PC-9 (cell line): ENCODE measurements around the gene TMEM163. TPM values are rescaled to one million over a fixed set of nuclear protein-coding genes. Genes with fewer than 3 reads are reported as not detected.

ENCODE experiments used
- BruUV-seq: library from RNA; stranded (reverse); fragments of 400-500 nt; replicated peaks from 2 replicates; lab custom pipeline; 2021; lab: Mats Ljungman, UMichigan
- CTCF ChIA-PET: fragments of 300-600 bp; sonication (Branson Sonifier 250); formaldehyde crosslinking; loops from one replicate; lab custom pipeline; 2022; ENCODE audit warnings: antibody characterized with exemption; lab: Charles Lee
- POLR2A ChIA-PET: fragments of 300-600 bp; sonication (Branson Sonifier 250); formaldehyde crosslinking; loops from one replicate; lab custom pipeline; 2022; ENCODE audit warnings: antibody characterized with exemption; ENCODE audit not compliant: unreplicated experiment; lab: Charles Lee
- DNase-seq, 2 experiments: peaks; one replicate each; pipeline versions ENCODE4 v3.0.0 to v3.0.0-alpha.2; 2015 to 2022; ENCODE audit warnings: mixed read lengths in 1 of 2
- H2AFZ ChIP-seq: fragments of 200-600 bp; sonication (generic); 2 replicates; pipeline ENCODE4 v1.8.1; 2017; ENCODE audit warnings: antibody characterized with exemption
- H3F3A ChIP-seq: fragments of 200-600 bp; sonication (generic); 2 replicates; pipeline ENCODE4 v1.8.1; 2017; ENCODE audit warnings: antibody characterized with exemption, mild to moderate bottlenecking, low read depth; ENCODE audit not compliant: insufficient read depth
- H3K27ac ChIP-seq: fragments of 200-600 bp; sonication (generic); 2 replicates; pipeline ENCODE4 v1.6.1; 2016; ENCODE audit warnings: mixed run types
- H3K27me3 ChIP-seq: fragments of 200-600 bp; sonication (generic); 2 replicates; pipeline ENCODE4 v1.6.1; 2016; ENCODE audit warnings: low read depth, mixed run types; ENCODE audit not compliant: insufficient read depth
- H3K36me3 ChIP-seq: fragments of 200-600 bp; sonication (generic); 2 replicates; pipeline ENCODE4 v1.6.1; 2016; ENCODE audit warnings: low read depth, mixed run types
- H3K4me1 ChIP-seq: fragments of 200-600 bp; sonication (generic); replicated peaks from 2 replicates; pipeline ENCODE4 v1.6.1; 2016; ENCODE audit warnings: mixed run types; ENCODE audit not compliant: insufficient read depth
- H3K4me2 ChIP-seq: fragments of 200-600 bp; sonication (generic); 2 replicates; pipeline ENCODE4 v1.6.1; 2017; ENCODE audit warnings: mixed run types
- H3K4me3 ChIP-seq: fragments of 200-600 bp; sonication (generic); 2 replicates; pipeline ENCODE4 v1.6.1; 2016; ENCODE audit warnings: mixed run types
- H3K79me2 ChIP-seq: fragments of 200-600 bp; sonication (generic); 2 replicates; pipeline ENCODE4 v1.6.1; 2017; ENCODE audit warnings: low read depth, mixed run types
- H3K9me2 ChIP-seq: fragments of 200-600 bp; sonication (generic); 2 replicates; pipeline ENCODE4 v1.8.1; 2017; ENCODE audit warnings: mild to moderate bottlenecking; ENCODE audit not compliant: insufficient read depth
- H3K9me3 ChIP-seq: fragments of 200-600 bp; sonication (generic); 2 replicates; pipeline ENCODE4 v1.8.1; 2016; ENCODE audit warnings: low read depth; ENCODE audit not compliant: insufficient read depth
- H4K20me1 ChIP-seq: fragments of 200-600 bp; sonication (generic); 2 replicates; pipeline ENCODE4 v1.8.1; 2017; ENCODE audit not compliant: insufficient read depth
- EZH2 ChIP-seq: fragments of 200-600 bp; sonication (generic); IDR thresholded peaks from 2 replicates; pipeline ENCODE4 v1.8.0; 2017; ENCODE audit warnings: antibody characterized with exemption, low read depth
- intact Hi-C: fragments of 100-400 bp; cut with micrococcal nuclease; formaldehyde crosslinking; loops from one replicate; pipeline ENCODE4 v1.10.0; 2022; ENCODE audit not compliant: unreplicated experiment
- total RNA-seq: library from RNA; stranded (reverse); gene quantifications from 2 replicates; pipeline ENCODE4 v1.2.3, GENCODE V29; 2021
- TF ChIP-seq, protein P1 (sequence below): fragments of 200-600 bp; sonication (generic); conservative IDR thresholded peaks from 2 replicates; pipeline ENCODE4 v1.6.1; 2017; ENCODE audit warnings: mixed run types, antibody characterized with exemption, mild to moderate bottlenecking, moderate library complexity

The TMEM163 gene
- total RNA-seq, 1 experiment from 2014 or later, result 1.4 TPM

DNA sequence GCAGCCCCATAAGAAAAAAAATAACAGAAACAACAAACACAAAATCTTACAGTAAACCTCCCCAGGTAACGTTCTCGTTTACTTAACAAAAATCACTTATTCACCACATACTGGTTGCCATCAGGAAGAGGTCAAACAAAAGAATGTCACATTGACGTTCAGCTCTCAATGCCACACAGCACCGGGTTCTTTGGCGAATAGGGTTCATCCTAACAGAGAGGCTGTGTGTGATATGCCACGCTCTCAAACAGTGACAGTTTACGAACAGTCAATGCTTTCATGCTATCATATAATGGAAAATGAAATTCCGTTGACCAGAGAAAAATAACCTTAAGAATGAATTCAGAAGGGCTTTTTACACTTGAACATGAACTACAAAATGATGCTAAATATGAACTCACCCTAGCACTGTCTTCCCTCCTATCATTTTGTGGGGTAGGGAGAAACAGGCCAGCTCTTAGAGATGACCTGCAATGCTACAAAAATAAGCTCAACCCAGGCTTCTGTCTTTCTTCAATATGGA lies 2.0 kb downstream of the TMEM163 start:
- DNase-seq, result no peak
- H3K4me1 ChIP-seq, result peaks cover 4% of the 10 kb centered on the region; the same call in 1 of the 2 replicates
- H4K20me1 ChIP-seq, result no peaks in the 10 kb centered on the region
- H3K27ac ChIP-seq, result no peak overlapping the region
- ChIA-PET POLR2A (interaction anchor here (0.6 kb wide), 1 partner anchor 36 kb away, joined by 5 read pairs; no protein-coding TSS in a partner anchor), CTCF (no interaction called here)
- H2AFZ ChIP-seq, result no peak overlapping the region
- H3K27me3 ChIP-seq, result peaks cover 9% of the 10 kb centered on the region
- H3K36me3 ChIP-seq, result no peaks in the 10 kb centered on the region
- no peaks in the 10 kb centered on the region for H3K9me3 ChIP-seq
- TF ChIP-seq, protein P1, sequence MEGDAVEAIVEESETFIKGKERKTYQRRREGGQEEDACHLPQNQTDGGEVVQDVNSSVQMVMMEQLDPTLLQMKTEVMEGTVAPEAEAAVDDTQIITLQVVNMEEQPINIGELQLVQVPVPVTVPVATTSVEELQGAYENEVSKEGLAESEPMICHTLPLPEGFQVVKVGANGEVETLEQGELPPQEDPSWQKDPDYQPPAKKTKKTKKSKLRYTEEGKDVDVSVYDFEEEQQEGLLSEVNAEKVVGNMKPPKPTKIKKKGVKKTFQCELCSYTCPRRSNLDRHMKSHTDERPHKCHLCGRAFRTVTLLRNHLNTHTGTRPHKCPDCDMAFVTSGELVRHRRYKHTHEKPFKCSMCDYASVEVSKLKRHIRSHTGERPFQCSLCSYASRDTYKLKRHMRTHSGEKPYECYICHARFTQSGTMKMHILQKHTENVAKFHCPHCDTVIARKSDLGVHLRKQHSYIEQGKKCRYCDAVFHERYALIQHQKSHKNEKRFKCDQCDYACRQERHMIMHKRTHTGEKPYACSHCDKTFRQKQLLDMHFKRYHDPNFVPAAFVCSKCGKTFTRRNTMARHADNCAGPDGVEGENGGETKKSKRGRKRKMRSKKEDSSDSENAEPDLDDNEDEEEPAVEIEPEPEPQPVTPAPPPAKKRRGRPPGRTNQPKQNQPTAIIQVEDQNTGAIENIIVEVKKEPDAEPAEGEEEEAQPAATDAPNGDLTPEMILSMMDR, result no peak
- TF ChIP-seq EZH2, result no peak
- H3F3A ChIP-seq, result no peaks in the 10 kb centered on the region
- H3K79me2 ChIP-seq, result no peaks in the 10 kb centered on the region
- no peak overlapping the region for H3K4me2 ChIP-seq
- no peak overlapping the region for H3K4me3 ChIP-seq
- intact Hi-C loops, result no loop called here
- H3K9me2 ChIP-seq, result no peaks in the 10 kb centered on the region
- no TSS peak for BruUV-seq

DNA sequence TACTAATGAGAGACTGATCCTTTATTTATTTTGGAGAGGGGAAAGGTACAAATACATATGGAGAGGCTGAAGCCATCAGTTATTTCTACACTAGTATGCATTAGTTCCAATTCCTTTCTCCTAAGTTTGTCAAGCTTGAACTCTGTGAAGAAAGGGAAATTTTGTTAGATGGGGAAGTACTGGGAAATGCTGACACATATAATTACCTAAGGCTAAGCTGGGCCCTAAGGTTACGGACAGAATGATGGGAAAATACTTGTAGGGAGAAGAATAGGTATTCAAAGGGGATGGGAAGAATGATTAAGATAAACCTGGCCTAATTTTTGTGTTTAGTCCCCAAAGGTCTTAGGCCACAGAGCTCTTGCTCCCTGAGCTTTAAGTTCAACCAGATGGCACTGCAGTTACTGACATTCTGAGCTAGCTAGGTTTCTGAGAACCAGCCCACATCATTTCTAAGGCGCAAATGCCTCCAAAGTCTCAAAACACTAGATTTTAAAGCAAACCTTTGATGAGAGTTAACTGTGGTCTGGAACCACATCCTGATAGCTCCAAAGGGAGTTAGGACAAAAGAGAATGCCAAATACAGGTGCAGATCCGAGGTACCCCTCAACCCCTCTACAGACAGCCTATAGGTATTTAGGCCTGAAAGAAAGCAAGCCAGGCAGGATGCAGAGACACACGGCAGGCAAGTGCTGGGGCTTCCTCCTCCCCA lies 2.7 kb downstream of the TMEM163 start:
- Histone ChIP-seq H3K27me3 (peaks cover 9% of the 10 kb centered on the region), H3K27ac (no peak overlapping the region), H3F3A (no peaks in the 10 kb centered on the region), H4K20me1 (no peaks in the 10 kb centered on the region), H3K4me3 (no peak overlapping the region), H3K9me3 (no peaks in the 10 kb centered on the region), H3K9me2 (no peaks in the 10 kb centered on the region), H3K36me3 (no peaks in the 10 kb centered on the region), H3K4me1 (peaks cover 4% of the 10 kb centered on the region; the same call in 1 of the 2 replicates), H3K79me2 (no peaks in the 10 kb centered on the region), H2AFZ (no peak overlapping the region), H3K4me2 (no peak overlapping the region)
- BruUV-seq, result no TSS peak
- intact Hi-C loops, result no loop called here
- ChIA-PET POLR2A (interaction anchor here (0.6 kb wide), 2 partner anchors 36 to 1270 kb away, joined by 3 to 5 read pairs; no protein-coding TSS in a partner anchor), CTCF (no interaction called here)
- DNase-seq, result no peak
- no peak for TF ChIP-seq EZH2

DNA sequence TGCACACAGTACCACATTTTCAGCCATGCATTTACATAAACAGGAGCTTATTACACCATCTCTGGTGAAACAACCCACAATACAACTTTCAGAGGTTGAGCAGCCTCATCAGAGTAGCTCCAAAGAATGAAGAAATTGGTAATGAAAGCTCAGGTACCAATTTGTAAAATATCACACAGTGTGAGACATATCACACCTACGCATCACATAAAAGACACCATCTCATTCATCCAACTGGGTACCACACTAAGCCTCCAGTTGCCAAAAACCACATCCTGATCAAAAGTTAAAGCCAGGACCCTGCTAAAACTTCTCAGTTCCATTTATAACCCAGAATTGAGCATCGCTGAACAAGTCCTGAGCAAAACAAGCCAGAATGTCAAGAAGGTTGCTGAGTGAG lies 4.6 kb downstream of the TMEM163 start:
- CTCF ChIA-PET, result no interaction called here
- intact Hi-C loops, result no loop called here

More for the DNA sequence above, 4.6 kb downstream of the TMEM163 start:
- no TSS peak for BruUV-seq
- Histone ChIP-seq H3K9me2 (no peaks in the 10 kb centered on the region), H4K20me1 (no peaks in the 10 kb centered on the region), H3K27ac (no peak overlapping the region), H3K9me3 (no peaks in the 10 kb centered on the region), H3K4me2 (no peak overlapping the region), H2AFZ (no peak overlapping the region), H3K27me3 (peaks cover 9% of the 10 kb centered on the region), H3K36me3 (no peaks in the 10 kb centered on the region), H3K4me3 (no peak overlapping the region), H3K4me1 (peaks cover 4% of the 10 kb centered on the region; the same call in 1 of the 2 replicates), H3F3A (no peaks in the 10 kb centered on the region), H3K79me2 (no peaks in the 10 kb centered on the region)
- DNase-seq, result no peak
- TF ChIP-seq, protein P1, result no peak
- no peak for TF ChIP-seq EZH2
- POLR2A ChIA-PET, result no interaction called here
